ENCODE results near the gene CDHR3.
A peak's percentile ranks its signal among the peaks of the same experiment; 100 is the strongest.
"Not testable (repeated sequence)": the region's sequence is repeated elsewhere in the genome, so short reads cannot be mapped to it uniquely, and the experiment has no call there.

Gene CDHR3

GRCh38 chr7:105996860-105997737, 34.0 kb downstream of the CDHR3 start:
- no peak for DNase-seq (ENCODE audit: low spot score)

GRCh38 chr7:105999256-105999655, 36.2 kb downstream of the CDHR3 start:
- DNase-seq (ENCODE audit: low spot score), result no peak

DNA sequence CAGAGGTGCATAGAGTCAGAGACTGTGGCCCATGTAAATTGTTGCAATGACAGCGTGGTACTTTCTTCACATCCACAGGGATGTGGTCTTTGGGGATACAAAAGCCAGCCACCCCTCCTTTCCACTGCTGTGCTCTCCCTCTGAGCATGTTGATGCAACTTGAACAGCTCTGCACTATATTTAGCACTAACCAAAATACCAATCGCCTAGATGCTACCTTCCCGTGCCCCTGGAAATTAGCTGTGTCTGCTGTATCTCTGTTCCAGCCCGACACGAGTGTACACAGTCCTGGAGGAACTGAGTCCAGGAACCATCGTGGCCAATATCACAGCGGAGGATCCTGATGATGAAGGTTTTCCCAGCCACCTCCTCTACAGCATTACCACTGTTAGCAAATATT, 38.1 kb downstream of the CDHR3 start:
- DNase-seq (ENCODE audit: low spot score), result no peak

DNA sequence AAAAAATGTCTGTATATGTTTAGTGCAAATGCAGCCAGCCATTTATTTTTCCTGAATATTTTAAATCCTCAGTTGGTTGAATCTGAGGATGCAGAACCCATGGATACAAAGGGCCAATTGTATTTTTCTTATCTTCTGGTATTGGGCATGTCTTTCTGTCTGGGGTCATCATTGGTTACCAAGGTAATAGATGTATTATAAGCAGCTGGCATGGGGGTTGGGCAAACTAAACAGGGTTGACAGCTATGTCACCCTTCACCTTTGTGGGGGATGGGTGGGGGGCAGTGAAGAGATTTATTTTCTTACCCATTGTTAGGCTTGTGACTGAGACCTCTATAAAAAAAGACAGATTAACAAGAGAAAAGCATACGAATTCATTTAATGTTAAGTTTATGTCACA, 38.8 kb downstream of the CDHR3 start:
- DNase-seq (ENCODE audit: low spot score), result no peak

DNA sequence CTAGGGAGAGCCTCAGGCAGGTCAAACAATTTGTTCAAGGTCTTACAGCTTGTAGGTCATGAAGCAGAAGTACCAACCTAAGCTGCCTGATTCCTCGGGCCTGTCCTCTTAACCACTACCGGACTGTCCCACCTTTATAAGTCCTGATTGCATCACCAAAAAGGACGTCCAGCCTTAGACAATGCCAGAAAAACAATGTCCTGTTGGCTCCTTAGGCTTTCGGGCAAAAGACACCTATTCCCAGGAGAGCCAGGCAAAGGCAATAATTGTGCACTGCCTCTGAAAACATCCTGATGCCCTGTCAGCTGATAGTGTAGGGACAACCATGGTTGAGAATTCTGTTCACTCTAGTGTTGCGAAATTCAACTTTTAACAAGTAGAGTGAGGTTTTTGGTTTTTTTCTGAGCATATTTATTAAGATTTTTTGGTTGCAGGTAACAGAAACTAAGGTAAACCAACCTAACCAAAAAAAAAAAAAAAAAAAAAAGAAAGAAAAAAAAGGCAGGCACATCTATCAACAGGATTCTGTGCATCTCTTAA, 40.5 kb downstream of the CDHR3 start:
- no peak for DNase-seq (ENCODE audit: low spot score)

GRCh38 chr7:106006906-106007305, 43.8 kb downstream of the CDHR3 start:
- no peak for DNase-seq (ENCODE audit: low spot score)

DNA sequence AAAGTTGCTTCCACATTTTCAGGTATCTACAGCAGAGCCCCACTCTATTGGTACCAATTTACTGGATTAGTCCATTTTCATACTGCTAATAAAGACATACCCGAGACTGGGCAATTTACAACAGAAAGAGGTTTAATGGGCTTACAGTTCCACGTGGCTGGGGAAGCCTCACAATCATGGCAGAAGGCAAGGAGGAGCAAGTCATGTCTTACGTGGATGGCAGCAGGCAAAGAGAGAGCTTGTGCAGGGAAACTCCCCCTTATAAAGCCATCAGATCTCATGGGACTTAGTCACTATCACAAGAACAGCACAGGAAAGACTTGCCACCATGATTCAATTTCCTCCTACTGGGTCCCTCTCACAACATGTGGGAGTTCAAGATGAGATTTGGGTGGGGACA, 44.7 kb downstream of the CDHR3 start:
- not testable (repeated sequence) for DNase-seq (ENCODE audit: low spot score)

GRCh38 chr7:106009503-106010226, 46.6 kb downstream of the CDHR3 start:
- DNase-seq (ENCODE audit: low spot score), result peak; percentile 82

DNA sequence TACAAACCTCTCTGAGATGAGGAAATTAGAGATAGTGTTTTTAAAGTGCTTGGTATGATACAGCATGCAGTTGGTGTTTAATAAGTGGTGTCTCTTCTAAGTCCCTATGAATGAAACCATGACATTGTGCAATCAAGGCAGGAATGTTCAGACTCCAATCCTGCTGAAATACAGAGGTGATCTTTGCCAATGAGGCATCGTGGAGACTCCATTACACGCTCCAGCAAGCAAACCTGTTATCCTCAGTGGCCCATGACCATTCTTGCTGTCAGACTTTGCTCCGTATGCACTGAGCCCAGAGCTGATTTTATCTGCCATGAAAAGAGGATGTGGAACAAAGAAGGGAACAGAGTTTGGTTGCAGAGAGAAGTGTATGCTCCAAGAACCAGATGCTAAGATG, 47.3 kb downstream of the CDHR3 start:
- no peak for DNase-seq (ENCODE audit: low spot score)

- no peak for DNase-seq (ENCODE audit: low spot score)
These were observed 47.8 kb downstream of the CDHR3 start for GRCh38 chr7:106010866-106011265.

DNA sequence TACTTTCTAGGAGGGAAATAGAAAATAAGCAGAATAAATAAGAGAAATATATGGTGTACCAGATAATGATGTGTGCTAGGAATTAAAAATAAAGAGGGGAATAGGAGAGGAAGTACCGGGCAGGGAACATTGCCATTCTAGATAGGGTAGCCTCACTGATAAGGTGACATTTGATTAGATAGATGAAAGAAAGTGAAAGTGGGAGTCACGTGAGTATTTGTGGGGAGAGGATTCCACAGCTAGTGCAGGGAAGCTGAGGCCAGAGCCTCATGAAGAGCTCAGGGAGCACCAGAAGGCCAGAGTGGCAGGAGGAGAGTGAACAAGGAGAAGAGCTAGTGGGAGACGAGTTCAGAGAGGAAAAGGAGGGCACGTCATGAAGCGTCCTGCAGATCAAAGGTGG, 49.1 kb downstream of the CDHR3 start:
- DNase-seq (ENCODE audit: low spot score), result no peak

DNA sequence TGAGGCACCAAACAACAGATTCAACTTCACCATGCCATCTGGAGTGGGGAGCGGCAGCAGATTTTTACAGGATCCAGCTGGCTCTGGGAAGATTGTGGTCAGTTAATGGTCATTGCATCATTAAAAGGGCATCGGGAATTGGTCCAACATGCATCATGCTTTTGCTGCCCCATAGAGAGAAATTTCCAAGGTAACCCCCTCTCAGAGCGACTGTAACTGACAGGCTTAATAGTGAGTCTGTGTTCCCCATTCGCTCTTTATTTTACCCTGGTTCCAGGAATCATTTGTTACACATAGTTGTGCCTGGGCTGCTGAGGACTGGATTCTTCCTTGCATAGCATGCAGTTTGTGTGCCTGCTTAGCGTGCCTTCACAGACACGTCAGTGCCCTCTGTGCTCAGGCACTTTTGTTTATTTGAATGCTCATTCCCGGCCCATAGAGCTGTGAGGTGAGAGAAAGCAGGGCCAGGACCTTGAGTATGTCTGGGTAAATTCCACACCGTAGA, 49.9 kb downstream of the CDHR3 start:
- DNase-seq (ENCODE audit: low spot score), result no peak

DNA sequence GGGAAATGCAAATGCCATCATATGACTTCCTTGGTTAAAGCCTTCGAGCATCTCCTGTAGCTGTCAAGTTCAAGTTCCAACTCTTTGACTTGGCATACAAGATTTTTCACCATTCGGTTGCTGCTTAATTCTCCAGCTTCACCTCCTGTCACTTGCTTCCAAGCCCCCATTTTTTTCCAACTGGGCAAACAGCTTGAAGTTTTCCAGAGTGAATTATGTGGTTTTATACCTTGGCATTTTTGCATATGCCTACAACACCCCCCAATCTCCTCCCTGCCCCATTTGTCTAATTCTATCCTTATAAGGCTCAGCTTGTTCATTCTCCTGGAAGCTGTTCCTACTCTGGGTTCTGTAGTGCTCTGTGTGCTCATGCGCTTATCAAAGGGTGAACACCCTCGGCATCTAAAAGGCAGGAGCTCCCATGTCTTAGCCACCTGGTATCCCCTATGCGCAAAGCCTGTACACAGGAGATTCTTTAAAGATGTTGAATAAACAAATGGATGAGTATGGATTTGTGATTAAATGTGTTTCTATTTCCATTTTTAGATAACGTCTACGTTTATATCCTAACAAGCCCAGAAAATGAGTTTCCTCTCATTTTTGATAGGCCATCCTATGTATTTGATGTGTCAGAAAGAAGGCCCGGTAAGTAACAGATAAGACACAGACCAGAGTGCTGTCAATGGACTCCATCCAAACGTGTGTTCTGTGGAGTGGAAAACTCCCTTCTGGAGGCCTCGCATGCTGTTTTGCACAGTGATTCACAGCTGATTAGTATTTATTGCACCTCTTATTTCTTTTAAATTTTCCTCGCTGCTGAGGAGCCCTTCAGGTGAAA, 52.5 kb downstream of the CDHR3 start:
- no peak for DNase-seq (ENCODE audit: low spot score)

- DNase-seq (ENCODE audit: low spot score), result no peak
These were observed 53.3 kb downstream of the CDHR3 start for GRCh38 chr7:106016331-106016730.

GRCh38 chr7:106017657-106018056, 54.6 kb downstream of the CDHR3 start:
- no peak for DNase-seq (ENCODE audit: low spot score)

GRCh38 chr7:106018566-106019469, 55.8 kb downstream of the CDHR3 start:
- DNase-seq (ENCODE audit: low spot score), result no peak

DNA sequence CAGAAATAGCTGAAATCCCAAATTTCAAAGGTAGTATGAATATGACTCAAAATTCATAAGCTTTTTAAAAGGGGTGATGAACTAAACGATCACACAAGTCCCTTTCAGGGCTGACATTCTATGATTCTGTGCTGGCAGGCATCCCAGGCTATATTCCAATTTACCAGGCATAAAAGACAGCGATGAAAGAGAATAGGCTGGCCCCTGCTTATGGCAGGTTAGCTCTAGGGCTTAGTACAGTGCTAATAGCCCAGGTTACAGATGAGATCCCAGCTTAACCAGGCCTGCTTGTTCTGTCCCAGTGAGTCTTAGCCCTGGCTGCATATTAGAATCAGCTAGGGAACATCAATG, 56.4 kb downstream of the CDHR3 start:
- no peak for DNase-seq (ENCODE audit: low spot score)

DNA sequence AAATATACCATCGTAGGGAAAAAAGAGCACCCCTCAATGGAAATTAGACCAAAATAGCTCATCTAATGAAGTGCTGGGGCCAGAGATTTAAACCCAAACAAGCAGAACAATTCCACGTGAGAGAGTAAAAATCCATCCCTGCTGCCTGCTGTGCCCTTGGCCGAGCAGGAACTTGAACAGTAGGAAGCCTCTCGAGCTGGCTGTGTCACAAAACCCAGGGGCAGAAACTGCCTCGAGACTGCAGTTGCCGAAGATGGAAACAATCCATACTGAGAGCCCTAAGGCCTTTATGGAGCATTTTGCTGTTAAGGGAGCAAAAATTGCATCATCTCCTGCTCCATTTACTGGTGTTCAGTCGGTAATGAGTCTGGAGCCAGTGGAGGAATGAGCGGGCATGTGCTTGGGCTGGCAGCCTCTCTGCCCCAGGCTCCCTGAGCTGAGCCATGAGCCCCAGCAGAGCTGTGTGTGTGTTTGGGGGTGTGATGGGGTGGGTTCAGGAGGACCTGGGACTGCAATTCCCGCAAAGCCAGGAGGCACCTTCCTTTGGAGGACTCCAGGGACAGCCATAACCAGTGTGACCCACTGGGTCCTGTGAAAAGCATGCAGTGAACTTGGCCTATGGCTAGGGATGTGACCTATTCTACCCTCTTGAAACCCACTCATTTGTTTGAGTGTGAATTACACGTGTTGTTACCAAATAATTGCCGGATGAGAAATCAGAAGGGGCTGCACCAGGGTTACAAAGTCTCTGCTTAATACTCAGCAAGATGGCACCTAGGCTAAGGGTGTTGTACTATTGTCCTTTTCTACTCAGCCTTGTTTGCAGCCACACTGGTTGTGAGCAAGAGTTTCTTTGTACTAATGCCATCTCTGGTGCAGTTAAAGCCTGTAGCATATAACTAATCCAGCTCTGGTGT, 58.3 kb downstream of the CDHR3 start:
- no peak for DNase-seq (ENCODE audit: low spot score)

GRCh38 chr7:106022193-106022821, 59.2 kb downstream of the CDHR3 start:
- peak; percentile 72 for DNase-seq (ENCODE audit: low spot score)
